Neural crest cell (in vitro differentiated cells): ENCODE data around the gene TFIP11. TPM values are rescaled to one million over a fixed set of nuclear protein-coding genes. Genes with fewer than 3 reads are reported as not detected.
A peak's percentile ranks its signal among the peaks of the same experiment; 100 is the strongest.

Source experiments
- DNase-seq: peaks from one replicate; pipeline ENCODE4 v3.0.0; 2021; ENCODE audit warnings: low read depth, mixed read lengths, low spot score
- H3K27ac Mint-ChIP-seq: one replicate; pipeline ENCODE4 v1.8.0; 2021; ENCODE audit warnings: mild to moderate bottlenecking, mixed read lengths; ENCODE audit not compliant: unreplicated experiment
- H3K27me3 Mint-ChIP-seq: 2 replicates; pipeline ENCODE4 v1.8.0; 2021; ENCODE audit warnings: low read depth, mild to moderate bottlenecking, mixed read lengths
- H3K36me3 Mint-ChIP-seq: 2 replicates; pipeline ENCODE4 v1.8.0; 2021; ENCODE audit warnings: low read depth, mild to moderate bottlenecking, mixed read lengths
- H3K4me1 Mint-ChIP-seq: 2 replicates; pipeline ENCODE4 v1.8.0; 2021; ENCODE audit warnings: mixed read lengths
- H3K4me3 Mint-ChIP-seq: one replicate; pipeline ENCODE4 v1.8.0; 2021; ENCODE audit warnings: mild to moderate bottlenecking, mixed read lengths
- H3K9me3 Mint-ChIP-seq: 2 replicates; pipeline ENCODE4 v1.8.0; 2021; ENCODE audit warnings: mixed read lengths
- total RNA-seq: library from RNA; stranded (reverse); gene quantifications from 2 replicates; pipeline ENCODE4 v1.2.1, GENCODE V29; 2021
- TF ChIP-seq, protein P1 (sequence below): fragments of 200-600 bp; sonication (generic); conservative IDR thresholded peaks from 2 replicates; pipeline ENCODE4 v1.5.0; 2021; ENCODE audit warnings: antibody characterized with exemption, mild to moderate bottlenecking

The TFIP11 gene
- total RNA-seq, 1 donor from 2014 or later = 33.6 TPM

DNA sequence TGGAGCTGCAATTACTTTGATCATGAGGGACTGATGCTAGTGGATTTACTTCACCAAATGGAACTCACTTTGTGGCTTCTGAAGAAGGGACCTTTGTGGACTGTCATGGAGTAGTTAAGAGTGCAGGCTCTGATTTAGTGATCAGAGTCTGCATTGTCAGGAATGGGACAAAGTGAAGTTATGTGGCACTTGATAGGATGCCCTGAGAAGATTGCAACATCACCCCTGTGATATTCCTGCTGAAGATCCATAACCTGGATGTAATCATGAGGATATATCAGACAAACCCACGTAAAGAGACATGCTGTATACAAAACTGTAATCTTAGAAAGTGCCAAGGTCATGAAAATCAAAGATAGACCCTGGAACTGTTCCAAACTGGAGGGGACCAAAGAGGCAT lies 1.6 kb upstream of the TFIP11 start:
- no peaks in the 10 kb centered on the region for H3K27me3 Mint-ChIP-seq
- H3K4me1 Mint-ChIP-seq = peaks cover 39% of the 10 kb centered on the region
- no peak for DNase-seq
- H3K9me3 Mint-ChIP-seq = no peaks in the 10 kb centered on the region
- no peak overlapping the region for H3K27ac Mint-ChIP-seq
- peaks cover 9% of the 10 kb centered on the region for H3K36me3 Mint-ChIP-seq
- H3K4me3 Mint-ChIP-seq = peak overlapping the region; percentile 99
- TF ChIP-seq, protein P1, sequence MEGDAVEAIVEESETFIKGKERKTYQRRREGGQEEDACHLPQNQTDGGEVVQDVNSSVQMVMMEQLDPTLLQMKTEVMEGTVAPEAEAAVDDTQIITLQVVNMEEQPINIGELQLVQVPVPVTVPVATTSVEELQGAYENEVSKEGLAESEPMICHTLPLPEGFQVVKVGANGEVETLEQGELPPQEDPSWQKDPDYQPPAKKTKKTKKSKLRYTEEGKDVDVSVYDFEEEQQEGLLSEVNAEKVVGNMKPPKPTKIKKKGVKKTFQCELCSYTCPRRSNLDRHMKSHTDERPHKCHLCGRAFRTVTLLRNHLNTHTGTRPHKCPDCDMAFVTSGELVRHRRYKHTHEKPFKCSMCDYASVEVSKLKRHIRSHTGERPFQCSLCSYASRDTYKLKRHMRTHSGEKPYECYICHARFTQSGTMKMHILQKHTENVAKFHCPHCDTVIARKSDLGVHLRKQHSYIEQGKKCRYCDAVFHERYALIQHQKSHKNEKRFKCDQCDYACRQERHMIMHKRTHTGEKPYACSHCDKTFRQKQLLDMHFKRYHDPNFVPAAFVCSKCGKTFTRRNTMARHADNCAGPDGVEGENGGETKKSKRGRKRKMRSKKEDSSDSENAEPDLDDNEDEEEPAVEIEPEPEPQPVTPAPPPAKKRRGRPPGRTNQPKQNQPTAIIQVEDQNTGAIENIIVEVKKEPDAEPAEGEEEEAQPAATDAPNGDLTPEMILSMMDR = no peak

DNA sequence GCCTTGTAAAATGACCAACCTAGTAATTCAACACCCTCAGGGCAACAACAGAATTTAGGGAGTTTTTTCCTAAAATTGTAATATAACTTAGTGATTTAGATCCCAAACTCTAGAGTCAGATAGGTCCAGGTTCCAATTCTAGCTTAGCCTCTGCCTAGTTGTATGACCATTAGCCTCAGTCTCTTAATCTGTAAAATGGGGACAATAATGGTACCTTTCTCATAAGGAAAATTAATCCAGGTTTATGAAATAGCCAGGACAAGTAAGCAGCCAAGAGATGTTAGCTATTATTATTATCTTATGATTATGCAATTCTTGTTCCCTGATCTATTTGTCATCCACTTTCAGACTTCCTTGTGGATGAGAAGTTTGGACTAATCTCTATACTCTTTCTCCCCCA lies 4.1 kb downstream of the TFIP11 start:
- Mint-ChIP-seq H3K36me3 (peaks cover 13% of the 10 kb centered on the region), H3K9me3 (no peaks in the 10 kb centered on the region), H3K27me3 (no peaks in the 10 kb centered on the region), H3K4me3 (no peak overlapping the region), H3K4me1 (peaks cover 32% of the 10 kb centered on the region), H3K27ac (no peak overlapping the region)
- DNase-seq = no peak
- TF ChIP-seq, protein P1 = no peak

DNA sequence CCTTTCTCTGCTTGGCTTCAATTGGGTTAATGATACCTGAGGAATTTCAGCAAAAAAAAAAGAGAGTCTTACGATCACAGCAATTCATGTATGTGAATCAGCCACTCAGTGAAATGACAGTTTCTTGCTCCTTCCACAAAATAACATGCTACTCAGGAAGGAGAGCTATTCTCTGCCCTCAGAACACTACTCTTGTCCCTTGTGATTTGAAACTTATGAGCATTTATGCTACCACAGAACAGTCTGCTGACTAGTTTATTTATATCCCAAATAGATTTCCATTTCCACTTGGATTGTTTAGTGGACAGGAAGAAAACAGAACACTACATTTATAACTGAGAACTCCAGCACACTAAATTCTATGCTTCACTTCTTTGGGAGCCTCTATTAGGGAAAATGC lies 8.5 kb downstream of the TFIP11 start:
- Mint-ChIP-seq H3K4me3 (no peak overlapping the region), H3K4me1 (peaks cover 10% of the 10 kb centered on the region), H3K9me3 (no peaks in the 10 kb centered on the region), H3K36me3 (peaks cover 12% of the 10 kb centered on the region), H3K27me3 (no peaks in the 10 kb centered on the region), H3K27ac (no peak overlapping the region)
- no peak for DNase-seq
- TF ChIP-seq, protein P1 = no peak

DNA sequence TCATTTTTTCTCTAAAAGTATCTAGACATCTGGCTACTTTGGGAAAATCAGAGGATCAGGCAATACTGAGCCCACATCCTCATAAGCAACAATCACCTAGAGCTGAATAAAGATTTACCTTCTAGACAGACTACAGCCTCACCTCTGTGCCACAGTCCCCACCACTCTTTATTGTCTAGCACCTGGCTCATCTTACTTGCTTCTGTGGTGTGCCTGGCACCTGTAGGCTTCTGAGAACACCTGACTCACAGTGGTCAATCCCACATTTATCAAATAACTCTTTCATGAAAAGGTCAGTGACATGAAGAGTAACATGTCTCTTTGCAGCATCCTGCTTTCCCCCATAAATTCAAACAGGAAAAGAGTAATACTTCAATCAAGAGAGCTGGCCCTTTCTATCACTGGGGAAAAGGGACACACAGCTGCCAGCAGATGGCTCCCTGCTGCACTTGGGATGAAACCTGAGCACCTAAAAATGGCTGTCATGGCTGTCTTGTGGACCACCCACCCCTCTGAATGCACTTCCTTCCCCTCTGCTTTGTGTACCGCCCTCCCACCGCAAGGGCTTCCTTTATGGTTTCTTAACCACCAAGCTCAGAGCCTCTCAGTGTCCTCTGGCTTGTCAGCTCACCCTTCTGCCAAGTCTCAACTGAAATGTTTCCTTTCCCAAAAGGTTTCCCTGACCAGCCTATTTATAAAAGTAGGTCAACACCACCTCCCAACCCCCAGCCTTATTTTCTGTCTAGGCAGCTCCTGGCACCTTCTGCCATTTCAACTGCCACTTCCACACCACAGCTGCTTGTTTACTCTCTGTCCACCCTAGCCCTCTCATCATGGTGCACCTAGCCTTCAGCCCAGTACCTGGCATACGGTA lies 9.3 kb downstream of the TFIP11 start:
- Mint-ChIP-seq H3K4me3 (no peak overlapping the region), H3K9me3 (no peaks in the 10 kb centered on the region), H3K4me1 (peaks cover 10% of the 10 kb centered on the region), H3K36me3 (peaks cover 13% of the 10 kb centered on the region), H3K27ac (no peak overlapping the region), H3K27me3 (no peaks in the 10 kb centered on the region)
- DNase-seq = peak; percentile 25
- TF ChIP-seq, protein P1 = peak; percentile 67

DNA sequence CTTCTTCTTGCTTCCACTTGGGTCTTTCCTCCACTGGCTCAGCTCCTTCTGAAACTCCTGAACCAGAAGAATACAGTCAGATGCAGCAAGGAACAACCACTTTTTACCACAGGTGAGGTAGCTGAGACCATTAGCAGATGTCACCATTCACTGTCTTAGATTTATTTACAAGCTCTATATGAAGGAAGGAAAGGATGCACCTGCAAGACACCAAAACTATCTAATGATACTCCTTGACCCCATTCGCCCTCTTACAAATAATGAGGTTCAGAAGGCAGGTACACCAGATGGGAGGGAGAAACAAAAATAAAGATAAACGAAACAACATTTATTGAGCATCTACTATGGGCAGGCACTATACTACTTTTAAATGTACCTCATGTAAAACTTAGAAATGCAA lies 10.3 kb downstream of the TFIP11 start:
- Mint-ChIP-seq H3K4me1 (peaks cover 10% of the 10 kb centered on the region), H3K27ac (no peak overlapping the region), H3K36me3 (peaks cover 17% of the 10 kb centered on the region), H3K27me3 (no peaks in the 10 kb centered on the region), H3K4me3 (no peak overlapping the region), H3K9me3 (no peaks in the 10 kb centered on the region)
- TF ChIP-seq, protein P1 = no peak
- no peak for DNase-seq
